Neural progenitor cell (in vitro differentiated cells): Measurements from ENCODE around the gene LYST.

ENCODE experiments used
- CTCF ChIP-seq: fragments of 200-600 bp; sonication (generic); IDR thresholded peaks from 2 replicates; pipeline ENCODE4 v1.5.1; 2017; ENCODE audit warnings: antibody characterized with exemption, mild to moderate bottlenecking
- EZH2 ChIP-seq: fragments of 200-600 bp; sonication (generic); IDR thresholded peaks from 2 replicates; pipeline ENCODE4 v1.6.1; 2017; ENCODE audit warnings: antibody characterized with exemption, mild to moderate bottlenecking, moderate library complexity

- no peak for TF ChIP-seq CTCF
- no peak for TF ChIP-seq EZH2
These were observed 81.8 kb downstream of the LYST start for GRCh38 chr1:235784950-235785349.
